Cardiac muscle cell (in vitro differentiated cells and primary cell): ENCODE measurements around the gene GALNT9. TPM values are rescaled to one million over a fixed set of nuclear protein-coding genes. Genes with fewer than 3 reads are reported as not detected.
"Not testable (repeated sequence)": the region's sequence is repeated elsewhere in the genome, so short reads cannot be mapped to it uniquely, and the experiment has no call there.

ENCODE experiments used
- DNase-seq, 2 donors: peaks; one replicate each; pipeline versions ENCODE4 v3.0.0 to v3.0.0-alpha.2; 2010 to 2017; ENCODE audit warnings: low read depth in 1 of 2, low spot score in 1 of 2
- H3K27ac ChIP-seq: fragments of 200-600 bp; sonication (generic); 2 replicates; pipeline ENCODE4 v1.5.1; 2016
- H3K27me3 ChIP-seq: fragments of 200-600 bp; sonication (generic); 2 replicates; pipeline ENCODE4 v1.6.0; 2016; ENCODE audit warnings: control low read depth
- H3K36me3 ChIP-seq: fragments of 200-600 bp; sonication (generic); 2 replicates; pipeline ENCODE4 v1.5.1; 2016; ENCODE audit warnings: control low read depth
- H3K4me1 ChIP-seq: fragments of 200-600 bp; sonication (generic); 2 replicates; pipeline ENCODE4 v1.8.1; 2017; ENCODE audit warnings: low read depth, mild to moderate bottlenecking, mixed run types
- H3K4me3 ChIP-seq: fragments of 200-600 bp; sonication (generic); 2 replicates; pipeline ENCODE4 v1.5.1; 2016; ENCODE audit warnings: mild to moderate bottlenecking
- H3K9me3 ChIP-seq: fragments of 200-600 bp; sonication (generic); 2 replicates; pipeline ENCODE4 v1.5.1; 2017; ENCODE audit warnings: low read depth, mild to moderate bottlenecking, control low read depth
- CTCF ChIP-seq: IDR thresholded peaks from 2 replicates; pipeline ENCODE4 v1.5.1; 2012; ENCODE audit warnings: low read depth, mild to moderate bottlenecking, low read length
- polyA plus RNA-seq: library from polyadenylated mRNA; unstranded; fragments of >200 nt; fragmentation: Nextera tagmentation; extraction: Ambion mirVana; gene quantifications from 2 replicates; pipeline ENCODE4 v1.2.1, GENCODE V29; 2016
- total RNA-seq: library from RNA; depleted of rRNA; stranded (reverse); fragments of >200 nt; gene quantifications from 2 replicates; pipeline ENCODE4 v1.2.3, GENCODE V29; 2016

GALNT9 gene
- total and polyA plus RNA-seq, 2 experiments from 2014 or later = 0.42 to 0.45 TPM

DNA sequence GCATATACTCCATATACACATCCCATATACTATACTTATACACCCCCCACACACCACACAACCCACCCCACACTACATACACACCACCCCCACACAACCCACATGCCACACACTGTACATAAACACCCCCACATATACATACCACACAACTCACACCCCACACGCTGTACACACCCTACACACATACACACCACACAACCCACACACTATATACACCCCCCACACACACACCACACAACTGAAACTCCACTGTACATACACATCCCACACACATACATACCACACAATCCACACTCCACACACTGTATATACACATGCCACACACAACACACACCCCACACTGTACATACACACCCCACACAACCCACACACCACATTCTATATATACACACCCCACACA, 104.2 kb downstream of the GALNT9 start:
- no peaks in the 10 kb centered on the region for H3K36me3 ChIP-seq
- peaks cover 10% of the 10 kb centered on the region for H3K27me3 ChIP-seq
- no peak overlapping the region for H3K4me3 ChIP-seq
- no peak overlapping the region for H3K27ac ChIP-seq
- DNase-seq = no peak
- TF ChIP-seq CTCF = no peak
- no peaks in the 10 kb centered on the region for H3K9me3 ChIP-seq
- no peaks in the 10 kb centered on the region for H3K4me1 ChIP-seq

GRCh38 chr12:132224484-132224883, 104.9 kb downstream of the GALNT9 start:
- Histone ChIP-seq H3K27me3 (peaks cover 10% of the 10 kb centered on the region), H3K4me1 (no peaks in the 10 kb centered on the region), H3K27ac (no peak overlapping the region), H3K4me3 (no peak overlapping the region), H3K9me3 (no peaks in the 10 kb centered on the region), H3K36me3 (no peaks in the 10 kb centered on the region)
- DNase-seq = no peak
- no peak for TF ChIP-seq CTCF

- no peak for DNase-seq
- Histone ChIP-seq H3K27ac (no peak overlapping the region), H3K36me3 (no peaks in the 10 kb centered on the region), H3K4me3 (no peak overlapping the region), H3K9me3 (no peaks in the 10 kb centered on the region), H3K27me3 (peaks cover 4% of the 10 kb centered on the region), H3K4me1 (no peaks in the 10 kb centered on the region)
- TF ChIP-seq CTCF = no peak
Measured at GRCh38 chr12:132222808-132223173, 106.6 kb downstream of the GALNT9 start.

GRCh38 chr12:132222096-132222807, 107.1 kb downstream of the GALNT9 start:
- Histone ChIP-seq H3K27ac (no peak overlapping the region), H3K36me3 (no peaks in the 10 kb centered on the region), H3K27me3 (no peaks in the 10 kb centered on the region), H3K4me1 (no peaks in the 10 kb centered on the region), H3K9me3 (no peaks in the 10 kb centered on the region), H3K4me3 (no peak overlapping the region)
- DNase-seq = peak; percentile 45 to 49
- no peak for TF ChIP-seq CTCF

DNA sequence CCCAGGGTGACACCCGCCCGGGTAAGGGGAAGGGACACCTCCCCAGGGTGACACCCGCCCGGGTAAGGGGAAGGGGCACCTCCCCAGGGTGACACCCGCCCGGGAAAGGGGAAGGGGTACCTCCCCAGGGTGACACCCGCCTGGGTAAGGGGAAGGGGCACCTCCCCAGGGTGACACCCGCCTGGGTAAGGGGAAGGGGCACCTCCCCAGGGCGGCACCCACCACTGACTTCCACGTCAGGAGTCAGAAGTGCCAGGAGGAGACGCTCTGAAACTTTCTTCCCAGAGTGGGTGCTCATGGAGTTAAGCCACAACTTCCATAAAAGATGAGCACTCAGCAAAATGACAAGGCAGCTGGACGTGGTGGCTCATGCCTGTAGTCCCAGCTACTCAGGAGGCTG, 109.6 kb downstream of the GALNT9 start:
- H3K27me3 ChIP-seq, H3K9me3 ChIP-seq, H3K27ac ChIP-seq, H3K36me3 ChIP-seq, H3K4me3 ChIP-seq, DNase-seq, H3K4me1 ChIP-seq: not testable (repeated sequence)

- peaks cover 3% of the 10 kb centered on the region for H3K27me3 ChIP-seq
- H3K4me3 ChIP-seq = no peak overlapping the region
- no peak for TF ChIP-seq CTCF
- H3K4me1 ChIP-seq = no peaks in the 10 kb centered on the region
- no peaks in the 10 kb centered on the region for H3K9me3 ChIP-seq
- H3K36me3 ChIP-seq = no peaks in the 10 kb centered on the region
- no peak overlapping the region for H3K27ac ChIP-seq
- no peak for DNase-seq
Measured at GRCh38 chr12:132219323-132219722, 110.1 kb downstream of the GALNT9 start.
